Epithelial cell of proximal tubule (primary cell): ENCODE measurements around the gene MCM3. TPM values are rescaled to one million over a fixed set of nuclear protein-coding genes. Genes with fewer than 3 reads are reported as not detected.
A peak's percentile ranks its signal among the peaks of the same experiment; 100 is the strongest.

Source experiments
- DNase-seq: peaks from one replicate; pipeline ENCODE4 v3.0.0-alpha.2; 2011; ENCODE audit warnings: low read depth
- H3K4me3 ChIP-seq: 2 replicates; pipeline ENCODE4 v1.5.1; 2011; ENCODE audit warnings: low read depth, mild to moderate bottlenecking, low read length
- total RNA-seq: library from RNA; depleted of rRNA; stranded (reverse); fragments of >200 nt; gene quantifications from 2 replicates; pipeline ENCODE4 v1.2.3, GENCODE V29; 2015
- TF ChIP-seq, protein P1 (sequence below): conservative IDR thresholded peaks from 2 replicates; pipeline ENCODE4 v1.5.1; 2012; ENCODE audit warnings: low read depth, mild to moderate bottlenecking, low read length

The MCM3 gene
- total RNA-seq, 1 donor from 2014 or later: 137 TPM

DNA sequence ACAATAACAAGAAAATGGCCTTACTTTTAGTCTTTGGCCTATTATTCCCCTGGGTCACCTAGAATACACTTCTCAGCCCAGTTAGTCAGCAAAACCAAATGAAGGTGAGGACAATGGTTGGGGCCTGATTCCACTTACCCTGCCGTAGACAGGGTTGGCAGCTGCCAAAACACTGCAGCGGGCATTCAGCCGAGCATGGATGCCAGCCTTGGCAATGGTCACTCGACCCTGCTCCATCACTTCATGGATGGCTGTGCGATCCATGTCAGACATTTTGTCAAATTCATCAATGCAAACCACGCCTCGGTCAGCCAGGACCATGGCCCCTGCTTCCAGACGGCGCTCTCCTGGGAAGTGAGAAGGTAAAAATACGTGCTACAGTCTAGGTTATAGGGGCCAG lies 8.4 kb downstream of the MCM3 start:
- H3K4me3 ChIP-seq: no peak overlapping the region
- no peak for DNase-seq
- TF ChIP-seq, protein P1, sequence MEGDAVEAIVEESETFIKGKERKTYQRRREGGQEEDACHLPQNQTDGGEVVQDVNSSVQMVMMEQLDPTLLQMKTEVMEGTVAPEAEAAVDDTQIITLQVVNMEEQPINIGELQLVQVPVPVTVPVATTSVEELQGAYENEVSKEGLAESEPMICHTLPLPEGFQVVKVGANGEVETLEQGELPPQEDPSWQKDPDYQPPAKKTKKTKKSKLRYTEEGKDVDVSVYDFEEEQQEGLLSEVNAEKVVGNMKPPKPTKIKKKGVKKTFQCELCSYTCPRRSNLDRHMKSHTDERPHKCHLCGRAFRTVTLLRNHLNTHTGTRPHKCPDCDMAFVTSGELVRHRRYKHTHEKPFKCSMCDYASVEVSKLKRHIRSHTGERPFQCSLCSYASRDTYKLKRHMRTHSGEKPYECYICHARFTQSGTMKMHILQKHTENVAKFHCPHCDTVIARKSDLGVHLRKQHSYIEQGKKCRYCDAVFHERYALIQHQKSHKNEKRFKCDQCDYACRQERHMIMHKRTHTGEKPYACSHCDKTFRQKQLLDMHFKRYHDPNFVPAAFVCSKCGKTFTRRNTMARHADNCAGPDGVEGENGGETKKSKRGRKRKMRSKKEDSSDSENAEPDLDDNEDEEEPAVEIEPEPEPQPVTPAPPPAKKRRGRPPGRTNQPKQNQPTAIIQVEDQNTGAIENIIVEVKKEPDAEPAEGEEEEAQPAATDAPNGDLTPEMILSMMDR: no peak

DNA sequence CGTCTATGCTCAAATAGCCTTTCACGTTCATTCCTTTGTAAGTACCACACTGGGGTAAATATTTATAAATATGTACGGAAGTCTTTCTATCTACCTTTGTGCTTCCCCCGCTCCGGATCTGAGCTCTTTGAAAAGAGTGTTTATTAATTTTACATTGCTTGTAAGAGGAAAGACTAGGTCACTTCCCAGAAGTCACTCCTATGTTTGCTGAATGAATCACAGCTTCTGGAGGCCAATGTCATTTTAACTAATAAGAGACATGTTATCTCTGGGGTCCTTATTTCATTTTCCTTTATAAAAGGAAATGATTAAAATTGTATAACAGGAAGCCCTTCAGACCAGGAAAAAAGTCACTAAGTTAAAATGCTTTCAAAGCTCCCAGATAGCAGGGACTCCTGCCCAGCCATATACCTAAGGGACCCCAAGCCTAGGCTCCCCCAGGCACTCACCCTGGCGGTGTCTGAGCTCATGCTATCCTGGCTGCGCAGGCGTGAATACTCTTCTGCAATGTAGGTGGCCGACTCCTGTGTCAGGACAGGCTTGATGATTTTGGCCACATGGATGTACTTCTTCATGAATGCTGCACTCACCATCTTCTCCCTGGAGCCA lies 12.6 kb downstream of the MCM3 start:
- DNase-seq: no peak
- no peak overlapping the region for H3K4me3 ChIP-seq
- TF ChIP-seq, protein P1: no peak

DNA sequence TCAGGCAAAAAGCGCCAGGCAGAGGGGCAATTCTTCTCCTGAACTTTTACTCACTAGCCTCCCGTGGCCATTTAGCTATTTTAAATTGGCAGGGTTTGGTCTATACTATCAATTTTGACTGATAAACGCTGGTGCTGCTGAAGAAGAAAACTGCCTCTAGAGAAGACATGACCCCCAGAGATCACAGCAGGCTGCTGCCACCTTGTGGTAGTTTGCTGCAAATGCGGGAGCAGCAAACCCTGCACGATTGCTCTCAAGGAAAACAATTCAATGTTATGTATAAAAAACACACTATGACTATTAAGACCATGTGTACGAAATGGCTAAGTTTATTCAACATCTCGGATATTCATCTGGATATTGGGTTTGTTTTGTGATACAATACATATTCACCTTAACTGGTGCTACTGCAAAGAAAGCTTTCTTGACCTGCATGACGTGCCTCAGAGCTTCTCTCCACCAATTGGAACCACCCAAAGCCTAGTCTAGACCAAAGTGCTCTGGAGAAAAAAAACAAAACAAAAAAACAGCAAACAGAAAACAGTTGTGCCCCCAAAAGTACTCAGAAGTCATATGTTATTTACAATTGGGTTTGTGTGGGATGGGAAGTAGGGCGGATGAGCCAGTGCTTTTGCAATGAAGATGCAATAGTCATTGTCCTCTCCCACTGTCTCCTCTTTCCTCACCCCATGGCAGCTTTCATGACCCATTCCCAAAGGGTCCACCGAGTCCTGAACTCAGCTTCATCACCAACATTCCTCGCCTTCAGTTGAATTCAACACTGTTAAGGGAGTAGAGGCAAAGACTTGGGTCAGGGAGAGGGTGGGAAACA lies 20.6 kb downstream of the MCM3 start:
- TF ChIP-seq, protein P1: peak; percentile 97
- H3K4me3 ChIP-seq: no peak overlapping the region
- DNase-seq: no peak

DNA sequence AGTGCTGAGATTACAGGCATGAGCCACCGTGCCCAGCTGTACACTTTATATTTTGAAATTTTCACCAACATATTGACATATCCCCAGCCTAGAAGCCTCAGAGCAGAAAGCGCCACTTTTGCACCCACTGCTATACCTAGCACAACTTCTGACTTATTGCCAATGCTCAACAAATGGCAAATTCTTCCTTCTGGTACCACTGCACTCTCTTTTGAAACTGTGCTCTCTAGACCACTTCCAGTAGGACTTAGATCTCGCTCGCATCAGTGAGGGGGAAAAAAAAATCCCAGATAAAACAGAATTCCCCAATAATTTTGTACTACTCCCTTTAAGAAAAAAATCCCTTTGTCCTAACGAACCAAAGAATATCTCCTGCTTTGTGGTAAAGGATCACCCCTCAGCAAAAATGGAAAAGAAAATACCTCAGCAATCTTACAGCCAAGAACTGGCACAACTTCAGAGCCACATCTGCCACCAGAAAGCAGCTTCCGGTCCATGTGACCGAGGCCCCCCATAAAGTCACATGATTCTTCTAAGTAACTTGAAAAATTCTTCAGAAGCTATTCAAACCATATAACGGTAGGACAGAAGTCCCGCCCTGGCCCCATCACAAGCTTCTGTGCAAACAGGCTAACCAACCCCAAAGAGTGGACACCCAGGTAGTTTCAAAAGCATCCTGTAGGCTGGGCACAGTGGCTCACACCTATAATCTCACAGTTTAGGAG lies 21.8 kb downstream of the MCM3 start:
- H3K4me3 ChIP-seq: no peak overlapping the region
- DNase-seq: no peak
- TF ChIP-seq, protein P1: no peak

DNA sequence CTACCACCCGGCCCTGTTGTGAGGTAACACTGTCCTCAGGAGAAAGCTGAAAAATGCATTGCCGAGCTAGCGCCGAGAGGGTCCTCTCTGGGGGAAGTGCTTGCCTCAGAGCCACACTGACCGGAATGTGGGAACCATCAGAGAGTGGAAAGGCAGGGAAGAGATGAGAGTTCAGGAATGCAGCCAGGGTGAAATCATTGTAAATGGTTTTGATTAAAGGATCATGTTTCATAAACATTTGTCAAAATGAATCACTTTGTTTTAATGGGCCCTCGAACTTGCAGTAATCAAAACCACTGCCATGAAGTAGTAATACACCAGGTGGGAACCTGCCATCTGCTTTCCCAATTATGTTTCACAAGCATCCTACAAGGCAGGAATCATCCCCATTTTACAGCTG lies 23.3 kb downstream of the MCM3 start:
- DNase-seq: no peak
- no peak overlapping the region for H3K4me3 ChIP-seq
- TF ChIP-seq, protein P1: no peak

DNA sequence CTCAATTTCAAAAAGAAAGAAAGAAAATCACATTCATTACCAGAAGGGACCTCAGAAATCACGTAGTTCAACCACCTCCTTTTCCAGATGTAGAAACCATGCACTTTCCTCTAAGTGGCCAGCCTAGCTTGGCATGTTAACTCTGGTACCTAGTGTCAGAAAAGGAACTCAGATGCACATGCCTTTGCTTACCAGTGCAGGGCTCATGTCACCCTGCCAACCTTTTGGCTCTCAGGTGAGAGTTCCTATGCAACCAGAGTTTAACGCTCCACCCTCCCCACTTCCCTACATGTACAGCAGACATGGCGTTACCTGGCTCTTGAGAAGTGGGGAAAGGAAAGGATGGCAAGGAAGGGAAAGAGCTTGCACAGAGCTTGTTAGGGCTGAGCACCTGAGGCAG lies 23.9 kb downstream of the MCM3 start:
- TF ChIP-seq, protein P1: no peak
- H3K4me3 ChIP-seq: no peak overlapping the region
- no peak for DNase-seq
